HepG2 (cell line): ENCODE data around the gene IGFALS. TPM values are rescaled to one million over a fixed set of nuclear protein-coding genes. Genes with fewer than 3 reads are reported as not detected.

Source experiments
- ATM ChIP-seq: fragments of 450-650 bp; IDR thresholded peaks from 2 replicates; pipeline ENCODE4 v1.7.1; 2017; ENCODE audit warnings: mild to moderate bottlenecking, borderline replicate concordance
- CBFB ChIP-seq: sonication (generic); formaldehyde crosslinking; IDR thresholded peaks from 2 replicates; pipeline ENCODE4 v1.4.0; 2020; ENCODE audit warnings: missing genetic modification reagents
- NKX3-1 ChIP-seq: sonication (generic); formaldehyde crosslinking; IDR thresholded peaks from 2 replicates; pipeline ENCODE4 v1.5.0; 2020; ENCODE audit warnings: missing genetic modification reagents
- TBX2 ChIP-seq: sonication (generic); formaldehyde crosslinking; IDR thresholded peaks from 2 replicates; pipeline ENCODE4 v1.5.0; 2020; ENCODE audit warnings: missing genetic modification reagents, mild to moderate bottlenecking, borderline replicate concordance
- TEAD2 ChIP-seq: sonication (generic); formaldehyde crosslinking; IDR thresholded peaks from 2 replicates; pipeline ENCODE4 v1.9.0; 2021; ENCODE audit warnings: missing genetic modification reagents
- ZNF224 ChIP-seq: sonication (generic); formaldehyde crosslinking; IDR thresholded peaks from 2 replicates; pipeline ENCODE4 v1.5.0; 2020; ENCODE audit warnings: mild to moderate bottlenecking, missing genetic modification reagents
- ZNF263 ChIP-seq: sonication (generic); formaldehyde crosslinking; IDR thresholded peaks from 2 replicates; pipeline ENCODE4 v1.4.0; 2020; ENCODE audit warnings: missing genetic modification reagents
- ZNF333 ChIP-seq: sonication (generic); formaldehyde crosslinking; IDR thresholded peaks from 2 replicates; pipeline ENCODE4 v1.4.0; 2020; ENCODE audit warnings: mild to moderate bottlenecking, missing genetic modification reagents, borderline replicate concordance
- ZNF570 ChIP-seq: sonication (generic); formaldehyde crosslinking; IDR thresholded peaks from 2 replicates; pipeline ENCODE4 v1.4.0; 2020; ENCODE audit warnings: mild to moderate bottlenecking, missing genetic modification reagents, borderline replicate concordance
- ZNF749 ChIP-seq: sonication (generic); formaldehyde crosslinking; IDR thresholded peaks from 2 replicates; pipeline ENCODE4 v1.8.0; 2022; ENCODE audit warnings: mild to moderate bottlenecking, missing genetic modification reagents, moderate library complexity, borderline replicate concordance
- ZNF891 ChIP-seq: sonication (generic); formaldehyde crosslinking; IDR thresholded peaks from 2 replicates; pipeline ENCODE4 v1.5.0; 2020; ENCODE audit warnings: mild to moderate bottlenecking, missing genetic modification reagents
- polyA plus RNA-seq, 8 experiments: library from polyadenylated mRNA; depleted of rRNA in 3 of 8; stranded (reverse) in 7 of 8; unstranded in 1 of 8; fragments of >200 nt; fragmentation: Illumina TruSeq in 4 of 8; extraction: Trizol in 4 of 8; gene quantifications; 2 replicates each; pipeline versions ENCODE4 v1.2.1 to v1.2.3, GENCODE V29; 2011 to 2016; ENCODE audit warnings: low read depth in 4 of 8, missing spikeins in 1 of 8, mixed read lengths in 1 of 8; ENCODE audit not compliant: insufficient read depth in 1 of 8
- total RNA-seq, 5 experiments: library from RNA; depleted of rRNA; stranded (reverse); fragments of >200 nt; fragmentation: Illumina TruSeq; extraction: Trizol; gene quantifications; 2 replicates each; pipeline ENCODE4 v1.2.3, GENCODE V29; 2016; ENCODE audit warnings: low read depth in 1 of 5
- TF ChIP-seq, protein P1 (sequence below): sonication (generic); formaldehyde crosslinking; IDR thresholded peaks from 2 replicates; pipeline ENCODE4 v1.5.0; 2020; ENCODE audit warnings: missing genetic modification reagents, mild to moderate bottlenecking, borderline replicate concordance
- TF ChIP-seq, protein P2 (sequence below): sonication (generic); formaldehyde crosslinking; IDR thresholded peaks from 2 replicates; pipeline ENCODE4 v1.8.0; 2022; ENCODE audit warnings: missing genetic modification reagents, mild to moderate bottlenecking, inconsistent platforms, borderline replicate concordance
- TF ChIP-seq, protein P3 (sequence below), 2 experiments: sonication (generic) in 1 of 2; formaldehyde crosslinking in 1 of 2; IDR thresholded peaks; 2 replicates each; pipeline versions ENCODE4 v1.5.1 to v1.6.1; 2011 to 2020; ENCODE audit warnings: borderline replicate concordance in 1 of 2, low read depth in 1 of 2, low read length in 1 of 2, mild to moderate bottlenecking in 1 of 2, missing genetic modification reagents in 1 of 2, moderate library complexity in 1 of 2
- TF ChIP-seq, protein P4 (sequence below): sonication (generic); formaldehyde crosslinking; IDR thresholded peaks from 2 replicates; pipeline ENCODE4 v1.9.0; 2021; ENCODE audit warnings: missing genetic modification reagents, borderline replicate concordance
- TF ChIP-seq, protein P5 (sequence below): sonication (generic); formaldehyde crosslinking; IDR thresholded peaks from 2 replicates; pipeline ENCODE4 v1.4.0; 2020; ENCODE audit warnings: mild to moderate bottlenecking, missing genetic modification reagents

Gene IGFALS
- total and polyA plus RNA-seq, 2 of the 13 experiments (the other 11 are each of a cell fraction or from before 2014, with no cell fraction given) = 0.34 to 2.4 TPM

DNA sequence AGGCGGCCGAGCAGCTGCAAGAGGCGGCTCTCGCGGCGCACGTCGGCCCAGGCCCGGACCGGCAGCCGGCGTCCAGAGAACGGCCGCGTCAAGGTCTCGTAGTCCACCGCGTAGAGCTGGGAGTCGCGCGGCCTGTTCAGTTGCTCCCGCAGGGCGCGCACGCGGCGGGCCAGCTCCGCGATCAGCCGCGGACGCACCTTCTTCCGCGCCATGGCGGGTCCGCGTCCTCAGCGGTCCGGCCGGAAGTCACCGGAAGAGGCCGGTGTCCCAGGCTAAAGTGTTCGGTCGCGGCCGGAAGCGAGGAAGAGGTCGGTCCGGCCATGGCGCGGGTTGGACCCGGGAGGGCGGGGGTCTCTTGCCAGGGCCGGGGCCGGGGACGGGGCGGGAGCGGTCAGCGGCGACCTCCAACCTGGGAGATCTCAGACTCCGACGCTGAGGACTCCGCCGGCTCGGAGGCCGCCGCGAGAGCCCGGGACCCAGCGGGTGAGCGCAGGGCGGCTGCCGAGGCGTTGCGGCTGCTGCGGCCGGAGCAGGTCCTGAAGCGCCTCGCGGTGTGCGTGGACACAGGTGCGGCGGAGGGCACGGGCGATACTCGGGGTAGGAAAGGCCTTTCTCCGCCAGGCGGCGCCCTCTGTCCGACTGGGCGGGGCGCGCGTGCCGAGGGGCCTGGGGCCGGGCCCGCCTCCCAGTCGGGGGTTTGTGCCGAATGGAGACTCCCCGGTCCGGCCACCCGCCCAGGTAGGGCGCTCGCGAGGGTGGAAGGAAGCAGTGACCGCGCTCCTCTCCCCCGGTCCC, 20.4 kb downstream of the IGFALS start, which contains the start of gene MRPS34 (continued):
- TF ChIP-seq, protein P1, sequence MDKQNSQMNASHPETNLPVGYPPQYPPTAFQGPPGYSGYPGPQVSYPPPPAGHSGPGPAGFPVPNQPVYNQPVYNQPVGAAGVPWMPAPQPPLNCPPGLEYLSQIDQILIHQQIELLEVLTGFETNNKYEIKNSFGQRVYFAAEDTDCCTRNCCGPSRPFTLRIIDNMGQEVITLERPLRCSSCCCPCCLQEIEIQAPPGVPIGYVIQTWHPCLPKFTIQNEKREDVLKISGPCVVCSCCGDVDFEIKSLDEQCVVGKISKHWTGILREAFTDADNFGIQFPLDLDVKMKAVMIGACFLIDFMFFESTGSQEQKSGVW (CRISPR knock-in tag) = 0 out of 2 replicates have a peak, but pooled peaks have one; percentile 45
- TF ChIP-seq ZNF891 (CRISPR knock-in tag) = no peak
- TF ChIP-seq, protein P2, sequence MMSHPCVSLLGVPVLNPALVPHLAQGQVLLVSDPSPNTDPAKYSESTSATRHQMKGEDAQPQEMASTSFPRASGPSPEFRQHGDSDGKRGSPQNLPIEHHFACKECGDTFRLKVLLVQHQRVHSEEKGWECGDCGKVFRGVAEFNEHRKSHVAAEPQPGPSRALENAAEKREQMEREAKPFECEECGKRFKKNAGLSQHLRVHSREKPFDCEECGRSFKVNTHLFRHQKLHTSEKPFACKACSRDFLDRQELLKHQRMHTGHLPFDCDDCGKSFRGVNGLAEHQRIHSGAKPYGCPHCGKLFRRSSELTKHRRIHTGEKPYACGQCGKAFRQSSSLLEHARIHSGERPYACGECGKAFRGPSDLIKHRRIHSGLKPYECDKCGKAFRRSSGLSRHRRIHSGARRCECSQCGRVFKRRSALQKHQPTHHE (CRISPR knock-in tag) = peak; percentile 64
- peak; percentile 94 for TF ChIP-seq NKX3-1 (CRISPR knock-in tag)
- TF ChIP-seq ZNF333 (CRISPR knock-in tag) = no peak
- peak; percentile 79; the same call in 1 of the 2 replicates for TF ChIP-seq ZNF749 (CRISPR knock-in tag)
- TF ChIP-seq, protein P3, sequence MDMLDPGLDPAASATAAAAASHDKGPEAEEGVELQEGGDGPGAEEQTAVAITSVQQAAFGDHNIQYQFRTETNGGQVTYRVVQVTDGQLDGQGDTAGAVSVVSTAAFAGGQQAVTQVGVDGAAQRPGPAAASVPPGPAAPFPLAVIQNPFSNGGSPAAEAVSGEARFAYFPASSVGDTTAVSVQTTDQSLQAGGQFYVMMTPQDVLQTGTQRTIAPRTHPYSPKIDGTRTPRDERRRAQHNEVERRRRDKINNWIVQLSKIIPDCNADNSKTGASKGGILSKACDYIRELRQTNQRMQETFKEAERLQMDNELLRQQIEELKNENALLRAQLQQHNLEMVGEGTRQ (IDR thresholded peaks at IDR 0.05; ENCODE audit: low read depth, low read length) = no peak
- TF ChIP-seq, protein P3 (CRISPR knock-in tag; IDR thresholded peaks at IDR 0.05; ENCODE audit: borderline replicate concordance) = peak; percentile 36; the same call in 1 of the 2 replicates
- peak; percentile 91 for TF ChIP-seq CBFB (CRISPR knock-in tag)
- no peak for TF ChIP-seq ZNF570 (CRISPR knock-in tag)
- TF ChIP-seq ATM = no peak
- peak; percentile 81 for TF ChIP-seq ZNF224 (CRISPR knock-in tag)
- TF ChIP-seq ZNF263 (CRISPR knock-in tag) = peak; percentile 15; the same call in 1 of the 2 replicates
- TF ChIP-seq TEAD2 (CRISPR knock-in tag) = no peak
- TF ChIP-seq TBX2 (CRISPR knock-in tag) = peak; percentile 60; the same call in 1 of the 2 replicates
- TF ChIP-seq, protein P4, sequence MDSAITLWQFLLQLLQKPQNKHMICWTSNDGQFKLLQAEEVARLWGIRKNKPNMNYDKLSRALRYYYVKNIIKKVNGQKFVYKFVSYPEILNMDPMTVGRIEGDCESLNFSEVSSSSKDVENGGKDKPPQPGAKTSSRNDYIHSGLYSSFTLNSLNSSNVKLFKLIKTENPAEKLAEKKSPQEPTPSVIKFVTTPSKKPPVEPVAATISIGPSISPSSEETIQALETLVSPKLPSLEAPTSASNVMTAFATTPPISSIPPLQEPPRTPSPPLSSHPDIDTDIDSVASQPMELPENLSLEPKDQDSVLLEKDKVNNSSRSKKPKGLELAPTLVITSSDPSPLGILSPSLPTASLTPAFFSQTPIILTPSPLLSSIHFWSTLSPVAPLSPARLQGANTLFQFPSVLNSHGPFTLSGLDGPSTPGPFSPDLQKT = peak; percentile 80; the same call in 1 of the 2 replicates
- TF ChIP-seq, protein P5, sequence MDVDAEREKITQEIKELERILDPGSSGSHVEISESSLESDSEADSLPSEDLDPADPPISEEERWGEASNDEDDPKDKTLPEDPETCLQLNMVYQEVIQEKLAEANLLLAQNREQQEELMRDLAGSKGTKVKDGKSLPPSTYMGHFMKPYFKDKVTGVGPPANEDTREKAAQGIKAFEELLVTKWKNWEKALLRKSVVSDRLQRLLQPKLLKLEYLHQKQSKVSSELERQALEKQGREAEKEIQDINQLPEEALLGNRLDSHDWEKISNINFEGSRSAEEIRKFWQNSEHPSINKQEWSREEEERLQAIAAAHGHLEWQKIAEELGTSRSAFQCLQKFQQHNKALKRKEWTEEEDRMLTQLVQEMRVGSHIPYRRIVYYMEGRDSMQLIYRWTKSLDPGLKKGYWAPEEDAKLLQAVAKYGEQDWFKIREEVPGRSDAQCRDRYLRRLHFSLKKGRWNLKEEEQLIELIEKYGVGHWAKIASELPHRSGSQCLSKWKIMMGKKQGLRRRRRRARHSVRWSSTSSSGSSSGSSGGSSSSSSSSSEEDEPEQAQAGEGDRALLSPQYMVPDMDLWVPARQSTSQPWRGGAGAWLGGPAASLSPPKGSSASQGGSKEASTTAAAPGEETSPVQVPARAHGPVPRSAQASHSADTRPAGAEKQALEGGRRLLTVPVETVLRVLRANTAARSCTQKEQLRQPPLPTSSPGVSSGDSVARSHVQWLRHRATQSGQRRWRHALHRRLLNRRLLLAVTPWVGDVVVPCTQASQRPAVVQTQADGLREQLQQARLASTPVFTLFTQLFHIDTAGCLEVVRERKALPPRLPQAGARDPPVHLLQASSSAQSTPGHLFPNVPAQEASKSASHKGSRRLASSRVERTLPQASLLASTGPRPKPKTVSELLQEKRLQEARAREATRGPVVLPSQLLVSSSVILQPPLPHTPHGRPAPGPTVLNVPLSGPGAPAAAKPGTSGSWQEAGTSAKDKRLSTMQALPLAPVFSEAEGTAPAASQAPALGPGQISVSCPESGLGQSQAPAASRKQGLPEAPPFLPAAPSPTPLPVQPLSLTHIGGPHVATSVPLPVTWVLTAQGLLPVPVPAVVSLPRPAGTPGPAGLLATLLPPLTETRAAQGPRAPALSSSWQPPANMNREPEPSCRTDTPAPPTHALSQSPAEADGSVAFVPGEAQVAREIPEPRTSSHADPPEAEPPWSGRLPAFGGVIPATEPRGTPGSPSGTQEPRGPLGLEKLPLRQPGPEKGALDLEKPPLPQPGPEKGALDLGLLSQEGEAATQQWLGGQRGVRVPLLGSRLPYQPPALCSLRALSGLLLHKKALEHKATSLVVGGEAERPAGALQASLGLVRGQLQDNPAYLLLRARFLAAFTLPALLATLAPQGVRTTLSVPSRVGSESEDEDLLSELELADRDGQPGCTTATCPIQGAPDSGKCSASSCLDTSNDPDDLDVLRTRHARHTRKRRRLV (CRISPR knock-in tag) = no peak
